Parathyroid adenoma (tissue), 2 donors: ENCODE measurements around the gene TMC7.

Experiments
- H2AFZ ChIP-seq: fragments of 300-600 bp; sonication (generic); one replicate; pipeline ENCODE4 v1.7.0; 2017; ENCODE audit warnings: antibody characterized with exemption, mild to moderate bottlenecking
- H3K27ac ChIP-seq: fragments of 300-600 bp; sonication (generic); one replicate; pipeline ENCODE4 v1.7.0; 2017
- H3K27me3 ChIP-seq: fragments of 300-600 bp; sonication (generic); one replicate; pipeline ENCODE4 v1.7.0; 2017; ENCODE audit warnings: low read length; ENCODE audit not compliant: control insufficient read depth, insufficient read depth
- H3K36me3 ChIP-seq: fragments of 300-600 bp; sonication (generic); one replicate; pipeline ENCODE4 v1.7.0; 2017; ENCODE audit warnings: low read length; ENCODE audit not compliant: control insufficient read depth, insufficient read depth
- H3K4me1 ChIP-seq: fragments of 300-600 bp; sonication (generic); one replicate; pipeline ENCODE4 v1.7.0; 2017; ENCODE audit warnings: control low read depth
- H3K4me2 ChIP-seq: fragments of 300-600 bp; sonication (generic); one replicate; pipeline ENCODE4 v1.7.0; 2017; ENCODE audit warnings: low read length
- H3K4me3 ChIP-seq: fragments of 300-600 bp; sonication (generic); one replicate; pipeline ENCODE4 v1.7.0; 2017; ENCODE audit warnings: low read depth, low read length
- H3K79me2 ChIP-seq: fragments of 300-600 bp; sonication (generic); one replicate; pipeline ENCODE4 v1.7.0; 2017; ENCODE audit warnings: control low read depth
- H3K9ac ChIP-seq: fragments of 300-600 bp; sonication (generic); one replicate; pipeline ENCODE4 v1.7.0; 2017; ENCODE audit warnings: mild to moderate bottlenecking
- H3K9me3 ChIP-seq: fragments of 300-600 bp; sonication (generic); one replicate; pipeline ENCODE4 v1.7.0; 2017; ENCODE audit warnings: low read length; ENCODE audit not compliant: control insufficient read depth
- CTCF ChIP-seq: fragments of 300-600 bp; sonication (generic); IDR thresholded peaks from one replicate; pipeline ENCODE4 v1.7.0; 2017; ENCODE audit warnings: antibody characterized with exemption, mild to moderate bottlenecking
- donor health status: primary hyperparathyroidism.

TMC7 gene

GRCh38 chr16:19098173-19098572 is 114.4 kb downstream of the TMC7 start:
- H3K4me2 ChIP-seq = no peak overlapping the region
- H3K9ac ChIP-seq = no peak overlapping the region
- no peaks in the 10 kb centered on the region for H3K9me3 ChIP-seq
- H3K79me2 ChIP-seq = no peaks in the 10 kb centered on the region
- no peaks in the 10 kb centered on the region for H3K4me1 ChIP-seq
- no peaks in the 10 kb centered on the region for H3K27me3 ChIP-seq
- H3K36me3 ChIP-seq = no peaks in the 10 kb centered on the region
- H3K4me3 ChIP-seq = no peak overlapping the region
- H3K27ac ChIP-seq = no peak overlapping the region
- TF ChIP-seq CTCF = no peak
- H2AFZ ChIP-seq = no peak overlapping the region

DNA sequence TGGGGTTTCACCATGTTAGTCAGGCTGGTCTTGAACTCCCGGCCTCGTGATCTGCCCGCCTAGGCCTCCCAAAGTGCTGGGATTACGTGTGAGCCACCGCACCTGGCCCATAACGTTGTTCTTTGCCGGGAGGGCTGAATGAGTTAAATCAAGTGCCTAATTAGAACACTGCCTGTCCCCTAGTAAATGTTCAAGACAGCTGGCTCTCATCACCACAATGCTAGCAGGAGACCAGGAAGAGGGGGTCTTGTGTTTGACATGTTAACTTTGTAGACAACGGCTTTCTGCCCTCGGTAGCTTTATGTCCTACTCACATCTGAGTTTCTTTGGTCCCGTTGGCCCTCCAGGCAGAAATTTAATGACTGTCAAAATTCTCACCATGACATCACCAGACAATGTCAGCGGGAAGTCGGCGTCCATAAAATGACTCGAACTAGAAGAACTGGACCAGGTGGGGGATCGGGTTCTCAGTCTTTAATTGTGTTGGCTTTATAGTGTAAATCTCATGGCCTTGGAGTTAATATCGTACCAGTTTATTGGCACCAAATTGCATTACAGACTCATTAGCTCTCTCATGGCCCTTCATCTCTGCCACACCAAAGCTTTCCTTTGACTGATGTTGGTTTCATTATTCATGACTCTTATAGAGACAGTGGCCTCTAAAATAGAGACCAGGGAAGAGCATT is 118.6 kb downstream of the TMC7 start:
- Histone ChIP-seq H3K4me3 (no peak overlapping the region), H3K4me2 (no peak overlapping the region), H3K27me3 (no peaks in the 10 kb centered on the region), H3K9ac (no peak overlapping the region), H3K9me3 (no peaks in the 10 kb centered on the region), H2AFZ (no peak overlapping the region), H3K79me2 (no peaks in the 10 kb centered on the region), H3K4me1 (no peaks in the 10 kb centered on the region), H3K36me3 (no peaks in the 10 kb centered on the region), H3K27ac (no peak overlapping the region)
- TF ChIP-seq CTCF = no peak

GRCh38 chr16:19104607-19105006 is 120.9 kb downstream of the TMC7 start:
- Histone ChIP-seq H3K4me1 (no peaks in the 10 kb centered on the region), H3K4me3 (no peak overlapping the region), H2AFZ (no peak overlapping the region), H3K9me3 (no peaks in the 10 kb centered on the region), H3K27me3 (no peaks in the 10 kb centered on the region), H3K4me2 (no peak overlapping the region), H3K27ac (no peak overlapping the region), H3K36me3 (no peaks in the 10 kb centered on the region), H3K9ac (no peak overlapping the region), H3K79me2 (no peaks in the 10 kb centered on the region)
- no peak for TF ChIP-seq CTCF

DNA sequence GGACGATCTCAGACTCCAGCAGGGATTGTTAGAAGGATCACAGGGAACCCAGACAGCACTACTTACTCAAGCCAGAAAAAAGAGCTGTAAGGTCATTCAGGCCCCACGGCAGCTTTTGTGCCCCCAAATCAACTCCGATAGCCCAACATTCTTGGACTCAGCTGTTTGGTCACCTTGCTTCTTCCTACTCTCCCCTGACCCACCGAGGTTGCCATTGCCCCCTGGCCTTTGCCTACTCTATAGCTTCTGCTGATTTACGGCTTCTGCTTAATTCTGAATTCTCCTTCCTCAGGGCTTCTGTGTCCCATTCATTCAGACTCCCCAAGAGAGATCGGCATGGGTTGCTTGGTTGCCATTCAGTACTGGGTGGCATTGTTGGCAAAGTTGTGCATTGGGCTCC is 121.4 kb downstream of the TMC7 start:
- H2AFZ ChIP-seq = no peak overlapping the region
- no peaks in the 10 kb centered on the region for H3K79me2 ChIP-seq
- no peaks in the 10 kb centered on the region for H3K4me1 ChIP-seq
- no peaks in the 10 kb centered on the region for H3K27me3 ChIP-seq
- TF ChIP-seq CTCF = no peak
- H3K36me3 ChIP-seq = no peaks in the 10 kb centered on the region
- no peak overlapping the region for H3K27ac ChIP-seq
- no peaks in the 10 kb centered on the region for H3K9me3 ChIP-seq
- H3K4me2 ChIP-seq = no peak overlapping the region
- no peak overlapping the region for H3K9ac ChIP-seq
- H3K4me3 ChIP-seq = no peak overlapping the region
